Hematopoietic multipotent progenitor cell treated with erythropoietin and hydrocortisone succinate and interleukin-3 and kit ligand, for 4 days (in vitro differentiated cells): Measurements from ENCODE around the gene ADGRB3.
"Not testable (repeated sequence)": the region's sequence is repeated elsewhere in the genome, so short reads cannot be mapped to it uniquely, and the experiment has no call there.

ENCODE experiments used
- DNase-seq: peaks from one replicate; pipeline ENCODE4 v3.0.0-alpha.2; 2015

The ADGRB3 gene

GRCh38 chr6:68650142-68650541 lies 15.1 kb downstream of the ADGRB3 start:
- no peak for DNase-seq

GRCh38 chr6:68651011-68651985 lies 16.2 kb downstream of the ADGRB3 start:
- DNase-seq: no peak

- DNase-seq: no peak
These were observed 17.0 kb downstream of the ADGRB3 start for GRCh38 chr6:68652117-68652536.

GRCh38 chr6:68653074-68653705 lies 18.1 kb downstream of the ADGRB3 start:
- DNase-seq: peak; percentile 65

- DNase-seq: no peak
These were observed 18.6 kb downstream of the ADGRB3 start for GRCh38 chr6:68653706-68654089.

GRCh38 chr6:68654134-68654533 lies 19.1 kb downstream of the ADGRB3 start:
- no peak for DNase-seq

- no peak for DNase-seq
These were observed 19.9 kb downstream of the ADGRB3 start for GRCh38 chr6:68655028-68655427.

GRCh38 chr6:68657374-68658139 lies 22.5 kb downstream of the ADGRB3 start:
- no peak for DNase-seq

GRCh38 chr6:68658338-68658737 lies 23.3 kb downstream of the ADGRB3 start:
- DNase-seq: no peak

GRCh38 chr6:68673255-68673654 lies 38.2 kb downstream of the ADGRB3 start:
- DNase-seq: no peak

- peak; percentile 10 for DNase-seq
These were observed 40.5 kb downstream of the ADGRB3 start for GRCh38 chr6:68675548-68675947.

GRCh38 chr6:68676094-68676493 lies 41.0 kb downstream of the ADGRB3 start:
- not testable (repeated sequence) for DNase-seq

- no peak for DNase-seq
These were observed 42.0 kb downstream of the ADGRB3 start for GRCh38 chr6:68677058-68677457.

GRCh38 chr6:68679399-68679798 lies 44.3 kb downstream of the ADGRB3 start:
- DNase-seq: no peak

GRCh38 chr6:68680264-68680663 lies 45.2 kb downstream of the ADGRB3 start:
- no peak for DNase-seq

GRCh38 chr6:68689910-68690309 lies 54.8 kb downstream of the ADGRB3 start:
- no peak for DNase-seq

- no peak for DNase-seq
These were observed 56.0 kb downstream of the ADGRB3 start for GRCh38 chr6:68691120-68691519.

- no peak for DNase-seq
These were observed 58.2 kb downstream of the ADGRB3 start for GRCh38 chr6:68693271-68693670.

- no peak for DNase-seq
These were observed 60.3 kb downstream of the ADGRB3 start for GRCh38 chr6:68695403-68695802.

- DNase-seq: no peak
These were observed 60.8 kb downstream of the ADGRB3 start for GRCh38 chr6:68695838-68696237.

GRCh38 chr6:68697394-68697793 lies 62.3 kb downstream of the ADGRB3 start:
- DNase-seq: no peak

GRCh38 chr6:68701159-68701558 lies 66.1 kb downstream of the ADGRB3 start:
- no peak for DNase-seq

GRCh38 chr6:68704485-68704884 lies 69.4 kb downstream of the ADGRB3 start:
- DNase-seq: no peak
